HepG2 (cell line): ENCODE results near the gene SETD5. TPM values are rescaled to one million over a fixed set of nuclear protein-coding genes. Genes with fewer than 3 reads are reported as not detected.

Source experiments
- ATAC-seq: fragments of 200-7000 bp; cut with Tn5 transposase; 3 replicates; pipeline ENCODE4 v1.9.1; 2020; ENCODE audit warnings: mild to moderate bottlenecking, moderate library complexity
- BruUV-seq: library from RNA; stranded (reverse); fragments of 400-500 nt; replicated peaks from 2 replicates; lab custom pipeline; 2021; lab: Mats Ljungman, UMichigan
- CTCF ChIA-PET: fragments of 300-600 bp; formaldehyde crosslinking; extraction: SDS; loops from one replicate; lab custom pipeline; 2021; ENCODE audit warnings: low total read pairs, inconsistent platforms, low intra/inter-chr PET ratio; lab: Yijun Ruan, JAX
- POLR2A ChIA-PET: fragments of 350-600 bp; sonication (Branson Sonifier 250); formaldehyde crosslinking; loops from one replicate; lab custom pipeline; 2020; ENCODE audit warnings: antibody characterized with exemption, inconsistent platforms; lab: Yijun Ruan, JAX
- DNase-seq: peaks from one replicate; pipeline ENCODE4 v3.0.0-alpha.2; 2015; ENCODE audit warnings: low spot score
- FAIRE-seq: peaks from 3 replicates; lab custom pipeline; 2011; peaks lifted over from hg19 to GRCh38; lab: Jason Lieb, UNC
- H2AFZ ChIP-seq: one replicate; pipeline ENCODE4 v1.6.1; 2011; ENCODE audit warnings: low read length, inconsistent platforms
- H3K27ac ChIP-seq: fragments of 300-600 bp; 3 replicates; pipeline ENCODE4 v1.8.0; 2011; ENCODE audit warnings: mixed run types, mild to moderate bottlenecking, mixed read lengths, low read length, inconsistent platforms; ENCODE audit not compliant: insufficient read depth; ENCODE audit errors: extremely low read length
- H3K27me3 ChIP-seq, 2 experiments: fragments of 200-600 bp in 1 of 2; 2 replicates in 1 of 2; 3 replicates in 1 of 2; pipeline versions ENCODE4 v1.6.0 to v1.8.0; 2011; ENCODE audit warnings: low read length in 2 of 2, mild to moderate bottlenecking in 2 of 2, moderate library complexity in 2 of 2, inconsistent platforms in 1 of 2; ENCODE audit not compliant: insufficient read depth in 2 of 2, control insufficient read depth in 1 of 2
- H3K36me3 ChIP-seq, 2 experiments: fragments of 200-600 bp in 1 of 2; replicated peaks in 1 of 2; 2 replicates in 1 of 2; 3 replicates in 1 of 2; pipeline versions ENCODE4 v1.5.1 to v1.8.0; 2011; ENCODE audit warnings: low read length in 2 of 2, inconsistent platforms in 1 of 2; ENCODE audit not compliant: insufficient read depth in 2 of 2, control insufficient read depth in 1 of 2
- H3K4me1 ChIP-seq: 2 replicates; pipeline ENCODE4 v1.5.1; 2012; ENCODE audit warnings: low read length, inconsistent platforms; ENCODE audit not compliant: insufficient read depth
- H3K4me2 ChIP-seq: 2 replicates; pipeline ENCODE4 v1.6.0; 2011; ENCODE audit warnings: low read depth, low read length, inconsistent platforms
- H3K4me3 ChIP-seq, 3 experiments: fragments of 200-600 bp in 1 of 3; sonication (generic), shearing (Covaris generic) in 1 of 3; replicated peaks in 1 of 3; 2 replicates each; pipeline ENCODE4 v1.5.1; 2011 to 2016; ENCODE audit warnings: low read length in 3 of 3, inconsistent platforms in 2 of 3, low read depth in 2 of 3, mild to moderate bottlenecking in 2 of 3, control low read depth in 1 of 3, mixed read lengths in 1 of 3; ENCODE audit not compliant: insufficient read depth in 1 of 3
- H3K79me2 ChIP-seq: one replicate; pipeline ENCODE4 v1.6.1; 2011; ENCODE audit warnings: low read length, inconsistent platforms; ENCODE audit not compliant: insufficient read depth
- H3K9ac ChIP-seq: 2 replicates; pipeline ENCODE4 v1.6.0; 2011; ENCODE audit warnings: mild to moderate bottlenecking, low read depth, low read length, inconsistent platforms; ENCODE audit not compliant: insufficient read depth
- H3K9me3 ChIP-seq: 2 replicates; pipeline ENCODE4 v1.5.1; 2012; ENCODE audit warnings: mild to moderate bottlenecking, low read length
- H4K20me1 ChIP-seq: 2 replicates; pipeline ENCODE4 v1.6.0; 2011; ENCODE audit warnings: inconsistent platforms, mild to moderate bottlenecking, low read length, moderate library complexity; ENCODE audit not compliant: insufficient read depth
- CBX1 ChIP-seq: IDR thresholded peaks from one replicate; pipeline ENCODE4 v1.6.1; 2016; ENCODE audit warnings: antibody characterized with exemption, low read depth
- MXI1 ChIP-seq: IDR thresholded peaks from 3 replicates; pipeline ENCODE4 v1.6.1; 2012; ENCODE audit warnings: low read depth, low read length, inconsistent platforms, borderline replicate concordance
- POLR2AphosphoS2 ChIP-seq: IDR thresholded peaks from 2 replicates; pipeline ENCODE4 v1.6.1; 2011; ENCODE audit warnings: low read depth, low read length, improper control_type of control experiment
- RORA ChIP-seq: sonication (generic); formaldehyde crosslinking; IDR thresholded peaks from 2 replicates; pipeline ENCODE4 v1.5.0; 2020; ENCODE audit warnings: mild to moderate bottlenecking, missing genetic modification reagents, moderate library complexity
- SNRNP70 ChIP-seq: fragments of 200-400 bp; formaldehyde crosslinking; IDR thresholded peaks from 2 replicates; pipeline ENCODE4 v1.6.1; 2017; ENCODE audit warnings: mild to moderate bottlenecking, low read depth, low read length, moderate library complexity
- ZHX1 ChIP-seq: sonication (generic); formaldehyde crosslinking; IDR thresholded peaks from 2 replicates; pipeline ENCODE4 v1.8.1; 2022; ENCODE audit warnings: low read depth, mild to moderate bottlenecking, missing genetic modification reagents
- ZNF318 ChIP-seq: sonication (generic); formaldehyde crosslinking; IDR thresholded peaks from 2 replicates; pipeline ENCODE4 v1.4.0; 2020; ENCODE audit warnings: mild to moderate bottlenecking, missing genetic modification reagents
- ZNF605 ChIP-seq: sonication (generic); formaldehyde crosslinking; IDR thresholded peaks from 2 replicates; pipeline ENCODE4 v1.8.0; 2022; ENCODE audit warnings: mild to moderate bottlenecking, missing genetic modification reagents
- WGBS: methylation state at CpG from one replicate; pipeline ENCODE4 v1.1.6; 2017; ENCODE audit warnings: low lambda C conversion rate; 5-methylcytosine and 5-hydroxymethylcytosine counted together
- in situ Hi-C: cut with HindIII; loops from 2 replicates; pipeline ENCODE4 v1.10.0; 2017; ENCODE audit warnings: low pct_unique_long_range_greater_than_20kb; ENCODE audit not compliant: extremely low pct_ligation_motif_present
- intact Hi-C: fragments of 100-400 bp; cut with micrococcal nuclease; formaldehyde crosslinking; loops from one replicate; pipeline ENCODE4 v1.10.0; 2022; ENCODE audit not compliant: unreplicated experiment
- polyA plus RNA-seq, 8 experiments: library from polyadenylated mRNA; depleted of rRNA in 3 of 8; stranded (reverse) in 7 of 8; unstranded in 1 of 8; fragments of >200 nt; fragmentation: Illumina TruSeq in 4 of 8; extraction: Trizol in 4 of 8; gene quantifications; 2 replicates each; pipeline versions ENCODE4 v1.2.1 to v1.2.3, GENCODE V29; 2011 to 2016; ENCODE audit warnings: low read depth in 4 of 8, missing spikeins in 1 of 8, mixed read lengths in 1 of 8; ENCODE audit not compliant: insufficient read depth in 1 of 8
- total RNA-seq, 5 experiments: library from RNA; depleted of rRNA; stranded (reverse); fragments of >200 nt; fragmentation: Illumina TruSeq; extraction: Trizol; gene quantifications; 2 replicates each; pipeline ENCODE4 v1.2.3, GENCODE V29; 2016; ENCODE audit warnings: low read depth in 1 of 5
- TF ChIP-seq, protein P1 (sequence below): sonication (generic); formaldehyde crosslinking; IDR thresholded peaks from 2 replicates; pipeline ENCODE4 v1.5.1; 2020; ENCODE audit warnings: missing genetic modification reagents, mild to moderate bottlenecking, borderline replicate concordance

Gene SETD5
- total and polyA plus RNA-seq, 2 of the 13 experiments (the other 11 are each of a cell fraction or from before 2014, with no cell fraction given), result 46.8 to 95.8 TPM

DNA sequence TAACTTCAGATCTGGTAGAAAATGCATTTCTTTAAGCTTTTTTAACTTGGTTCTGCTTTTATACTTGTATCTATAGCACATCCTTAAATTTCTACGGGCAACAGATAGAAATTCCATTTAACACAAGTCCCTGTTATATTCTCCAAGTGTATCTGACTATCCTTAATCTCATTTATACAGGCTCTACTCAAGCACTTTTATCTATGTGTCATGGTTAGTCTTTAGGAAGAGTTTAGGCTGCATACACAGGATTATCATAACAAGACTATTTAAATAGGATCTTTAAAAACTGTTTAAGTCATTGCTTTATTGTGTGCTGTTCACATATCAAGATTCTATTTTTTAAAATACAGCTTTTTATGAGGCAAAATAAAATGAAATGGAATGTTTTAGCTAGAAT is 52.7 kb downstream of the SETD5 start:
- DNase-seq, result no peak
- FAIRE-seq, result no peak
- Histone ChIP-seq H2AFZ (no peak overlapping the region), H3K9me3 (no peaks in the 10 kb centered on the region), H3K4me1 (no peaks in the 10 kb centered on the region), H3K4me3 (no peak overlapping the region), H3K9ac (no peak overlapping the region), H3K36me3 (peaks cover 28 to 91% of the 10 kb centered on the region in 2 experiments), H4K20me1 (no peaks in the 10 kb centered on the region; the same call in 1 of the 2 replicates), H3K27ac (no peak overlapping the region), H3K4me2 (no peak overlapping the region), H3K27me3 (no peaks in the 10 kb centered on the region), H3K79me2 (peaks cover 5% of the 10 kb centered on the region)
- 97% methylated on average over 1 of the region's 1 CpG for whole genome bisulfite sequencing
- BruUV-seq, result TSS peak; percentile 9
- CTCF ChIA-PET, result no interaction called here
- no peak for ATAC-seq
- POLR2A ChIA-PET, result no interaction called here
- intact Hi-C loops, result no loop called here
- in situ Hi-C loops, result no loop called here
- TF ChIP-seq ZNF318, result no peak
- no peak for TF ChIP-seq ZHX1
- no peak for TF ChIP-seq RORA (CRISPR knock-in tag)
- no peak for TF ChIP-seq MXI1
- TF ChIP-seq POLR2AphosphoS2, result no peak
- TF ChIP-seq ZNF605 (CRISPR knock-in tag), result no peak
- no peak for TF ChIP-seq SNRNP70
- TF ChIP-seq CBX1, result no peak
- TF ChIP-seq, protein P1, sequence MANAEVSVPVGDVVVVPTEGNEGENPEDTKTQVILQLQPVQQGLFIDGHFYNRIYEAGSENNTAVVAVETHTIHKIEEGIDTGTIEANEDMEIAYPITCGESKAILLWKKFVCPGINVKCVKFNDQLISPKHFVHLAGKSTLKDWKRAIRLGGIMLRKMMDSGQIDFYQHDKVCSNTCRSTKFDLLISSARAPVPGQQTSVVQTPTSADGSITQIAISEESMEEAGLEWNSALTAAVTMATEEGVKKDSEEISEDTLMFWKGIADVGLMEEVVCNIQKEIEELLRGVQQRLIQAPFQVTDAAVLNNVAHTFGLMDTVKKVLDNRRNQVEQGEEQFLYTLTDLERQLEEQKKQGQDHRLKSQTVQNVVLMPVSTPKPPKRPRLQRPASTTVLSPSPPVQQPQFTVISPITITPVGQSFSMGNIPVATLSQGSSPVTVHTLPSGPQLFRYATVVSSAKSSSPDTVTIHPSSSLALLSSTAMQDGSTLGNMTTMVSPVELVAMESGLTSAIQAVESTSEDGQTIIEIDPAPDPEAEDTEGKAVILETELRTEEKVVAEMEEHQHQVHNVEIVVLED (CRISPR knock-in tag), result no peak
